Smooth muscle cell (in vitro differentiated cells): Measurements from ENCODE around the gene PDE6G. TPM values are rescaled to one million over a fixed set of nuclear protein-coding genes. Genes with fewer than 3 reads are reported as not detected.

Experiments used
- DNase-seq: peaks from one replicate; lab custom pipeline; 2025; ENCODE audit not compliant: unreplicated experiment; lab: John Stamatoyannopoulos, UW
- H2AFZ ChIP-seq: fragments of 200-600 bp; sonication (generic); 2 replicates; pipeline ENCODE4 v1.6.0; 2016; ENCODE audit warnings: antibody characterized with exemption, low read depth, mild to moderate bottlenecking
- H3F3A ChIP-seq: fragments of 200-600 bp; sonication (generic); 2 replicates; pipeline ENCODE4 v1.6.0; 2017; ENCODE audit warnings: antibody characterized with exemption, low read depth
- H3K27ac ChIP-seq: fragments of 200-600 bp; sonication (generic); 2 replicates; pipeline ENCODE4 v1.5.1; 2016; ENCODE audit warnings: low read depth, mild to moderate bottlenecking
- H3K27me3 ChIP-seq: fragments of 200-600 bp; sonication (generic); 2 replicates; pipeline ENCODE4 v1.6.1; 2016; ENCODE audit warnings: low read depth, mild to moderate bottlenecking
- H3K36me3 ChIP-seq: fragments of 200-600 bp; sonication (generic); 2 replicates; pipeline ENCODE4 v1.5.1; 2016; ENCODE audit warnings: low read depth
- H3K4me1 ChIP-seq: fragments of 200-600 bp; sonication (generic); 2 replicates; pipeline ENCODE4 v1.5.1; 2016; ENCODE audit warnings: low read depth
- H3K4me2 ChIP-seq: fragments of 200-600 bp; sonication (generic); 2 replicates; pipeline ENCODE4 v1.6.0; 2016; ENCODE audit warnings: mild to moderate bottlenecking
- H3K4me3 ChIP-seq: fragments of 200-600 bp; sonication (generic); 2 replicates; pipeline ENCODE4 v1.5.1; 2016; ENCODE audit warnings: mild to moderate bottlenecking
- H3K79me2 ChIP-seq: fragments of 200-600 bp; sonication (generic); 2 replicates; pipeline ENCODE4 v1.6.0; 2016; ENCODE audit warnings: low read depth, mild to moderate bottlenecking
- H3K9ac ChIP-seq: fragments of 200-600 bp; sonication (generic); 2 replicates; pipeline ENCODE4 v1.6.0; 2016; ENCODE audit warnings: low read depth
- H3K9me3 ChIP-seq: fragments of 200-600 bp; sonication (generic); replicated peaks from 2 replicates; pipeline ENCODE4 v1.5.1; 2016; ENCODE audit warnings: low read depth
- H4K20me1 ChIP-seq: fragments of 200-600 bp; sonication (generic); 2 replicates; pipeline ENCODE4 v1.6.0; 2016; ENCODE audit warnings: low read depth
- WGBS: methylation state at CpG from one replicate; pipeline ENCODE4 v1.1.7; 2016; ENCODE audit warnings: low lambda C conversion rate; 5-methylcytosine and 5-hydroxymethylcytosine counted together
- polyA plus RNA-seq: library from polyadenylated mRNA; unstranded; fragments of >200 nt; fragmentation: Nextera tagmentation; extraction: Ambion mirVana; gene quantifications from 2 replicates; pipeline ENCODE4 v1.2.1, GENCODE V29; 2016
- total RNA-seq: library from RNA; depleted of rRNA; stranded (reverse); fragments of >200 nt; gene quantifications from 2 replicates; pipeline ENCODE4 v1.2.3, GENCODE V29; 2014
- TF ChIP-seq, protein P1 (sequence below): fragments of 200-600 bp; sonication (generic); IDR thresholded peaks from 2 replicates; pipeline ENCODE4 v1.5.1; 2017; ENCODE audit warnings: borderline replicate concordance, mild to moderate bottlenecking, antibody characterized with exemption; ENCODE audit not compliant: insufficient read depth, poor library complexity, severe bottlenecking

The PDE6G gene
- total and polyA plus RNA-seq, 2 experiments from 2014 or later = 3.2 to 14.5 TPM

DNA sequence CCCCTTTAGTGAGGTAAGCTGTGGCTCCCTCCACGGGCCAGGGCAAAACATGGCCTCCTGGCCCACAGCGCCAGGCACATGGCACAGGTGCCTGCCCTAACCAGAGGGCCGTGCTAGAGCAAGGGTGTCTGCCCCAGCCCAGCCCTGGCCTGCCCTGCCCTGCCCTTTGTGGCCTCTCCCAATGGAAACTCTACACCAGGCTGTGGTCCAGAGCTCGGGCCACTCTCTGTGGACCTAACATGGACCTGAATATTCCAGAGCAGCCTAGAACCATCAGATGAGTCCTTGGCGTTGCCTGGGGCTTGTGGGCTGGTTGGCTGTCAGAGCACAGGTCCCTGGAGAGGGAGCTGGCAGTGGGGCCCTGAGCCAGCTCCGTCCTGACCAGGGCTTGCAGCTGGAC lies 38.9 kb upstream of the PDE6G start:
- no peak overlapping the region for H3K4me3 ChIP-seq
- no peak overlapping the region for H2AFZ ChIP-seq
- H3K79me2 ChIP-seq = peaks cover 28% of the 10 kb centered on the region
- H3K4me2 ChIP-seq = no peak overlapping the region
- H3K36me3 ChIP-seq = no peaks in the 10 kb centered on the region
- peaks cover 3% of the 10 kb centered on the region for H3F3A ChIP-seq
- H3K9me3 ChIP-seq = no peaks in the 10 kb centered on the region
- no peak overlapping the region for H3K27ac ChIP-seq
- no peak overlapping the region for H3K9ac ChIP-seq
- peaks cover 58% of the 10 kb centered on the region for H4K20me1 ChIP-seq
- TF ChIP-seq, protein P1, sequence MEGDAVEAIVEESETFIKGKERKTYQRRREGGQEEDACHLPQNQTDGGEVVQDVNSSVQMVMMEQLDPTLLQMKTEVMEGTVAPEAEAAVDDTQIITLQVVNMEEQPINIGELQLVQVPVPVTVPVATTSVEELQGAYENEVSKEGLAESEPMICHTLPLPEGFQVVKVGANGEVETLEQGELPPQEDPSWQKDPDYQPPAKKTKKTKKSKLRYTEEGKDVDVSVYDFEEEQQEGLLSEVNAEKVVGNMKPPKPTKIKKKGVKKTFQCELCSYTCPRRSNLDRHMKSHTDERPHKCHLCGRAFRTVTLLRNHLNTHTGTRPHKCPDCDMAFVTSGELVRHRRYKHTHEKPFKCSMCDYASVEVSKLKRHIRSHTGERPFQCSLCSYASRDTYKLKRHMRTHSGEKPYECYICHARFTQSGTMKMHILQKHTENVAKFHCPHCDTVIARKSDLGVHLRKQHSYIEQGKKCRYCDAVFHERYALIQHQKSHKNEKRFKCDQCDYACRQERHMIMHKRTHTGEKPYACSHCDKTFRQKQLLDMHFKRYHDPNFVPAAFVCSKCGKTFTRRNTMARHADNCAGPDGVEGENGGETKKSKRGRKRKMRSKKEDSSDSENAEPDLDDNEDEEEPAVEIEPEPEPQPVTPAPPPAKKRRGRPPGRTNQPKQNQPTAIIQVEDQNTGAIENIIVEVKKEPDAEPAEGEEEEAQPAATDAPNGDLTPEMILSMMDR = no peak
- DNase-seq = no peak
- H3K4me1 ChIP-seq = no peaks in the 10 kb centered on the region
- 96% methylated on average over 6 of the region's 6 CpGs for WGBS
- no peaks in the 10 kb centered on the region for H3K27me3 ChIP-seq

DNA sequence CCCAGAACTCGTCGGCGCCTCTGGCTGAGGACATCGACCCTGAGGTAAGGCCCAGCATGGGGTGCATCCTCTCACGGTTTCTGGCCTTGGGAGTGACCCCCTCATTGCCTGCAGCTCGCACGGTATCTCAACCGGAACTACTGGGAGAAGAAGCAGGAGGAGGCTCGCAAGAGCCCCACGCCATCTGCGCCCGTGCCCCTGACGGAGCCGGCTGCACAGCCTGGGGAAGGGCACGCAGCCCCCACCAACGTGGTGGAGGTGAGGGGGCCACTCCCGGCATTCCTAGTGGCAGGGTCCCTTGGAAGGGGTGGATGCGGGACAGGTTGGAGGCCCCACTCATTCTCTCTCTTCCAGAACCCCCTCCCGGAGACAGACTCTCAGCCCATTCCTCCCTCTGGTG lies 38.5 kb upstream of the PDE6G start:
- H3K79me2 ChIP-seq = peaks cover 25% of the 10 kb centered on the region

DNA sequence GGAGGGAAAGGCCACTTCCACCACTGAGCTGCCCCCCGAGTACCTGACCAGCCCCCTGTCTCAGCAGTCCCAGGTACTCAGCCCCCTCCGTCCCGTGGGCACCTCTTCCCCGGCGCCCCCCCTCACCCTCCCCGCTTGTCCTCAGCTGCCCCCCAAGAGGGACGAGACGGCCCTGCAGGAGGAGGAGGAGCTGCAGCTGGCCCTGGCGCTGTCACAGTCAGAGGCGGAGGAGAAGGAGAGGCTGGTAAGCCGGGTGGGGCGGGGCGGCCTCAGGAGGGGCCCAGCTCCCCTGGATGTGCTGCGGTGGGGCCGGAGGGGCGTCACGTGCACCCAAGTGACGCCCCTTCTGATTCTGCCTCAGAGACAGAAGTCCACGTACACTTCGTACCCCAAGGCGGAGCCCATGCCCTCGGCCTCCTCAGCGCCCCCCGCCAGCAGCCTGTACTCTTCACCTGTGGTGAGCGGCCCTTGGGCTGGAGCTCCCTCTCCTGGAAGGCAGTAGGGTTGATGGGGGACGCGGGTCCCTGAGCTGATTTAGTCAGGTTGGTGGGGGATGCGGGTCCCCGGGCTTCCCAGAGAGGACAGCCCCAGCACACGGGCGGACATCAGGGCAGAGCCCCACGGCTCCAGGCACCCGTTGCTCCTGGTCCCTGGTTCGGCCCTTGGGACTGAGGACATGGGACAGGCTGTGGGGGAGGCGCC lies 37.3 kb upstream of the PDE6G start:
- WGBS = 93% methylated on average over 18 of the region's 35 CpGs
- H3K36me3 ChIP-seq = no peaks in the 10 kb centered on the region
- peaks cover 22% of the 10 kb centered on the region for H3K79me2 ChIP-seq

More for the DNA sequence above, 38.5 kb upstream of the PDE6G start:
- no peak overlapping the region for H3K27ac ChIP-seq
- no peaks in the 10 kb centered on the region for H3K36me3 ChIP-seq
- over 99% methylated on average over 17 of the region's 19 CpGs for WGBS
- H2AFZ ChIP-seq = no peak overlapping the region
- no peaks in the 10 kb centered on the region for H3K9me3 ChIP-seq
- H3K9ac ChIP-seq = no peak overlapping the region
- no peak overlapping the region for H3K4me2 ChIP-seq
- peaks cover 62% of the 10 kb centered on the region for H4K20me1 ChIP-seq
- no peak for DNase-seq
- peaks cover 3% of the 10 kb centered on the region for H3F3A ChIP-seq
- TF ChIP-seq, protein P1 = no peak
- no peak overlapping the region for H3K4me3 ChIP-seq
- no peaks in the 10 kb centered on the region for H3K4me1 ChIP-seq
- no peaks in the 10 kb centered on the region for H3K27me3 ChIP-seq

More for the DNA sequence above, 37.3 kb upstream of the PDE6G start:
- Histone ChIP-seq H3K27ac (no peak overlapping the region), H3F3A (peaks cover 3% of the 10 kb centered on the region), H3K4me3 (no peak overlapping the region), H3K27me3 (no peaks in the 10 kb centered on the region), H3K4me1 (no peaks in the 10 kb centered on the region), H4K20me1 (peaks cover 68% of the 10 kb centered on the region), H3K4me2 (no peak overlapping the region), H2AFZ (no peak overlapping the region), H3K9ac (no peak overlapping the region), H3K9me3 (no peaks in the 10 kb centered on the region)
- TF ChIP-seq, protein P1 = no peak
- DNase-seq = no peak
